Sigmoid colon (tissue), 7 donors: ENCODE results near the gene MRPL33. TPM values are rescaled to one million over a fixed set of nuclear protein-coding genes. Genes with fewer than 3 reads are reported as not detected.

Experiments used
- DNase-seq: peaks from one replicate; pipeline ENCODE4 v3.0.0-alpha.2; 2019
- H3K27ac ChIP-seq, 4 donors: fragments of 200-600 bp; sonication (generic); one replicate each; pipeline ENCODE4 v1.5.1; 2016 to 2019; ENCODE audit warnings: mild to moderate bottlenecking in 1 of 4
- H3K27me3 ChIP-seq, 3 donors: fragments of 200-600 bp; sonication (generic); one replicate each; pipeline ENCODE4 v1.5.1; 2019; ENCODE audit warnings: mild to moderate bottlenecking in 1 of 3
- H3K36me3 ChIP-seq, 4 donors: fragments of 200-600 bp; sonication (generic); one replicate each; pipeline ENCODE4 v1.5.1; 2016 to 2019
- H3K4me1 ChIP-seq, 4 donors: fragments of 200-600 bp; sonication (generic); one replicate each; pipeline ENCODE4 v1.5.1; 2017 to 2019
- H3K4me3 ChIP-seq, 4 donors: fragments of 200-600 bp; sonication (generic); one replicate each; pipeline ENCODE4 v1.5.1; 2017 to 2019; ENCODE audit warnings: mild to moderate bottlenecking in 2 of 4, moderate library complexity in 1 of 4
- H3K9me3 ChIP-seq, 4 donors: fragments of 200-600 bp in 3 of 4; sonication (generic) in 3 of 4; one replicate each; pipeline versions ENCODE4 v1.5.1 to v1.6.1; 2013 to 2019
- CTCF ChIP-seq, 4 experiments: fragments of 450-650 bp in 3 of 4; fragments of 200-600 bp in 1 of 4; IDR thresholded peaks; one replicate each; pipeline ENCODE4 v1.5.1; 2016 to 2019; ENCODE audit warnings: antibody characterized with exemption in 4 of 4, mild to moderate bottlenecking in 3 of 4, moderate library complexity in 2 of 4
- EP300 ChIP-seq, 4 donors: sonication (generic); formaldehyde crosslinking; IDR thresholded peaks; one replicate each; pipeline ENCODE4 v1.6.1; 2017; ENCODE audit warnings: antibody characterized with exemption in 4 of 4
- POLR2A ChIP-seq, 2 donors: fragments of 450-650 bp; IDR thresholded peaks; one replicate each; pipeline ENCODE4 v1.6.1; 2016; ENCODE audit warnings: antibody characterized with exemption in 2 of 2, mild to moderate bottlenecking in 2 of 2, moderate library complexity in 2 of 2
- POLR2AphosphoS5 ChIP-seq, 4 donors: sonication (generic); formaldehyde crosslinking; IDR thresholded peaks; one replicate each; pipeline ENCODE4 v1.6.1; 2017; ENCODE audit warnings: antibody characterized with exemption in 4 of 4
- WGBS, 2 donors: extraction: QIAGEN DNeasy Blood & Tissue Kit; methylation state at CpG; one replicate each; pipeline ENCODE4 v1.1.7; 2013; 5-methylcytosine and 5-hydroxymethylcytosine counted together
- intact Hi-C: fragments of 100-400 bp; cut with DNase I; formaldehyde crosslinking; loops from one replicate; pipeline ENCODE4 v1.15.1; 2023
- polyA plus RNA-seq, 3 donors: library from polyadenylated mRNA; stranded (reverse); fragments of 200-250 nt; gene quantifications; one replicate each; pipeline ENCODE4 v1.2.3, GENCODE V29; 2013
- total RNA-seq, 4 donors: library from RNA; depleted of rRNA; stranded (reverse); fragments of >200 nt; gene quantifications; one replicate each; pipeline ENCODE4 v1.1.0, GENCODE V29; 2016
- donor health status: healthy with polysubstance abuse.
- donor health status: Bipolar disorder and iron deficiency.
- donor health status: healthy.

MRPL33 gene
- total and polyA plus RNA-seq, 7 donors: 110 to 324 (median 193) TPM

- intact Hi-C loops: no loop called here
- 82 to 91% methylated on average over 11 of the region's 11 CpGs for WGBS, 2 donors
- peak; percentile 85 for DNase-seq
These were observed 27.6 kb downstream of the MRPL33 start for GRCh38 chr2:27798948-27799645.

GRCh38 chr2:27799646-27800010, 28.1 kb downstream of the MRPL33 start:
- intact Hi-C loops: no loop called here
- Histone ChIP-seq H3K36me3 (no peaks in the 10 kb centered on the region), H3K9me3 (no peaks in the 10 kb centered on the region), H3K27me3 (no peaks in the 10 kb centered on the region), H3K4me1 (peaks cover 0 to 64% (median 57%) of the 10 kb centered on the region in 4 donors), H3K4me3 (no peak overlapping the region), H3K27ac (peak overlapping the region; percentile 65 to 93 (median 86))
- no peak for TF ChIP-seq POLR2A (IDR thresholded peaks at IDR 0.05)
- no peak for TF ChIP-seq EP300 (IDR thresholded peaks at IDR 0.05)
- TF ChIP-seq POLR2AphosphoS5 (IDR thresholded peaks at IDR 0.05): no peak
- no peak for TF ChIP-seq CTCF (IDR thresholded peaks at IDR 0.05)
- 91 to 97% methylated on average over 4 of the region's 4 CpGs for WGBS, 2 donors
- no peak for DNase-seq

More at GRCh38 chr2:27798948-27799645, 27.6 kb downstream of the MRPL33 start:
- H3K4me3 ChIP-seq: no peak overlapping the region
- H3K9me3 ChIP-seq: no peaks in the 10 kb centered on the region
- TF ChIP-seq CTCF (IDR thresholded peaks at IDR 0.05): no peak
- TF ChIP-seq EP300 (IDR thresholded peaks at IDR 0.05): peak in 3 of 4 donors; percentile 16 to 91 (median 74)
- peak; percentile 12 to 79 (median 48) for TF ChIP-seq POLR2AphosphoS5 (IDR thresholded peaks at IDR 0.05)
- H3K27me3 ChIP-seq: no peaks in the 10 kb centered on the region
- no peaks in the 10 kb centered on the region for H3K36me3 ChIP-seq
- peak overlapping the region; percentile 65 to 93 (median 86) for H3K27ac ChIP-seq
- H3K4me1 ChIP-seq: peaks cover 0 to 64% (median 57%) of the 10 kb centered on the region in 4 donors

- TF ChIP-seq CTCF (IDR thresholded peaks at IDR 0.05) (no peak), POLR2AphosphoS5 (IDR thresholded peaks at IDR 0.05) (no peak), POLR2A (IDR thresholded peaks at IDR 0.05) (no peak), EP300 (IDR thresholded peaks at IDR 0.05) (no peak)
- DNase-seq: no peak
- H3K9me3 ChIP-seq: no peaks in the 10 kb centered on the region
- H3K4me3 ChIP-seq: no peak overlapping the region
- intact Hi-C loops: no loop called here
- H3K27ac ChIP-seq: peak overlapping the region in 2 of 4 donors; percentile 84 to 93
- no peaks in the 10 kb centered on the region for H3K27me3 ChIP-seq
- no peaks in the 10 kb centered on the region for H3K36me3 ChIP-seq
- peaks cover 0 to 55% (median 49%) of the 10 kb centered on the region in 4 donors for H3K4me1 ChIP-seq
- whole genome bisulfite sequencing, 2 donors: 94% methylated on average over 6 of the region's 6 CpGs
These were observed 29.3 kb downstream of the MRPL33 start for GRCh38 chr2:27800856-27801255.

GRCh38 chr2:27802547-27802946, 31.0 kb downstream of the MRPL33 start:
- no peak for DNase-seq
- Histone ChIP-seq H3K27me3 (no peaks in the 10 kb centered on the region), H3K36me3 (no peaks in the 10 kb centered on the region), H3K27ac (peak overlapping the region in 1 of 4 donors; percentile 21), H3K4me1 (peaks cover 0 to 38% (median 32%) of the 10 kb centered on the region in 4 donors), H3K4me3 (no peak overlapping the region), H3K9me3 (no peaks in the 10 kb centered on the region)
- 96 to 97% methylated on average over 6 of the region's 6 CpGs for WGBS, 2 donors
- intact Hi-C loops: no loop called here
- TF ChIP-seq POLR2AphosphoS5 (IDR thresholded peaks at IDR 0.05) (no peak), EP300 (IDR thresholded peaks at IDR 0.05) (no peak), CTCF (IDR thresholded peaks at IDR 0.05) (no peak), POLR2A (IDR thresholded peaks at IDR 0.05) (no peak)
